NOMO-1 treated with DMSO at 0.1 percent for 48 hours (cell line): ENCODE data around the gene SRPK3.
"Not testable (repeated sequence)": the region's sequence is repeated elsewhere in the genome, so short reads cannot be mapped to it uniquely, and the experiment has no call there.

Source experiments
- DNase-seq: peaks from one replicate; lab custom pipeline; 2025; ENCODE audit not compliant: unreplicated experiment; lab: John Stamatoyannopoulos, UW

The SRPK3 gene

GRCh38 chrX:153780678-153781427 lies at the start of gene SRPK3:
SRPK3 (plus strand) TSS chrX:153781041; CDS start chrX:153781087, 46 bp downstream.
- no peak for DNase-seq

- no peak for DNase-seq
Measured at GRCh38 chrX:153731117-153731844, 49.6 kb upstream of the SRPK3 start.

- DNase-seq: no peak
Measured at GRCh38 chrX:153731845-153732215, 49.0 kb upstream of the SRPK3 start.

- DNase-seq: peak; percentile 59
Measured at GRCh38 chrX:153732401-153732800, 48.4 kb upstream of the SRPK3 start.

GRCh38 chrX:153733651-153734240 lies 47.1 kb upstream of the SRPK3 start:
- no peak for DNase-seq

- no peak for DNase-seq
Measured at GRCh38 chrX:153734871-153735270, 46.0 kb upstream of the SRPK3 start.

- DNase-seq: no peak
Measured at GRCh38 chrX:153735274-153735673, 45.6 kb upstream of the SRPK3 start.

GRCh38 chrX:153736071-153736820 lies 44.6 kb upstream of the SRPK3 start:
- DNase-seq: no peak

GRCh38 chrX:153736871-153737441 lies 43.9 kb upstream of the SRPK3 start:
- DNase-seq: no peak

- DNase-seq: no peak
Measured at GRCh38 chrX:153738056-153738605, 42.7 kb upstream of the SRPK3 start.

- no peak for DNase-seq
Measured at GRCh38 chrX:153739754-153740486, 40.9 kb upstream of the SRPK3 start.

GRCh38 chrX:153740631-153741222 lies 40.1 kb upstream of the SRPK3 start:
- DNase-seq: no peak

GRCh38 chrX:153741446-153741845 lies 39.4 kb upstream of the SRPK3 start:
- DNase-seq: no peak

- DNase-seq: not testable (repeated sequence)
Measured at GRCh38 chrX:153742111-153742510, 38.7 kb upstream of the SRPK3 start.

- DNase-seq: not testable (repeated sequence)
Measured at GRCh38 chrX:153742796-153743467, 37.9 kb upstream of the SRPK3 start.

- not testable (repeated sequence) for DNase-seq
Measured at GRCh38 chrX:153743468-153744209, 37.2 kb upstream of the SRPK3 start.

- DNase-seq: no peak
Measured at GRCh38 chrX:153744210-153745066, 36.4 kb upstream of the SRPK3 start.
